Endodermal cell (in vitro differentiated cells): ENCODE measurements around the gene ABRAXAS1. TPM values are rescaled to one million over a fixed set of nuclear protein-coding genes. Genes with fewer than 3 reads are reported as not detected.
"Not testable (repeated sequence)": the region's sequence is repeated elsewhere in the genome, so short reads cannot be mapped to it uniquely, and the experiment has no call there.

Experiments used
- DNase-seq: peaks from one replicate; pipeline ENCODE4 v3.0.0-alpha.2; 2017
- H3K27ac ChIP-seq: 2 replicates; pipeline ENCODE4 v1.5.1; 2013; ENCODE audit warnings: mild to moderate bottlenecking, low read depth, low read length, moderate library complexity
- H3K27me3 ChIP-seq: 2 replicates; pipeline ENCODE4 v1.6.1; 2013; ENCODE audit warnings: mild to moderate bottlenecking, low read length, moderate library complexity; ENCODE audit not compliant: insufficient read depth, control insufficient read depth, poor library complexity, severe bottlenecking
- H3K36me3 ChIP-seq: 2 replicates; pipeline ENCODE4 v1.7.0; 2013; ENCODE audit warnings: mild to moderate bottlenecking, low read length, moderate library complexity; ENCODE audit not compliant: control insufficient read depth, insufficient read depth
- H3K4me1 ChIP-seq: one replicate; pipeline ENCODE4 v1.7.0; 2013; ENCODE audit warnings: low read length; ENCODE audit not compliant: control insufficient read depth, insufficient read depth
- H3K4me3 ChIP-seq: 2 replicates; pipeline ENCODE4 v1.5.1; 2013; ENCODE audit warnings: mild to moderate bottlenecking, low read length, moderate library complexity
- H3K9ac ChIP-seq: 2 replicates; pipeline ENCODE4 v1.6.1; 2013; ENCODE audit warnings: mild to moderate bottlenecking, low read length, moderate library complexity; ENCODE audit not compliant: poor library complexity, severe bottlenecking; ENCODE audit errors: extremely low read depth
- H3K9me3 ChIP-seq: 2 replicates; pipeline ENCODE4 v1.6.1; 2013; ENCODE audit warnings: mild to moderate bottlenecking, low read length, moderate library complexity; ENCODE audit not compliant: control insufficient read depth
- H3K27ac Mint-ChIP-seq: 2 replicates; pipeline ENCODE4 v1.8.0; 2020; ENCODE audit warnings: mixed read lengths
- H3K27me3 Mint-ChIP-seq: 2 replicates; pipeline ENCODE4 v1.8.0; 2021; ENCODE audit warnings: mild to moderate bottlenecking, mixed read lengths; ENCODE audit not compliant: insufficient read depth
- H3K36me3 Mint-ChIP-seq: 2 replicates; pipeline ENCODE4 v1.8.0; 2020; ENCODE audit warnings: low read depth, mixed read lengths
- H3K4me1 Mint-ChIP-seq: 2 replicates; pipeline ENCODE4 v1.8.0; 2020; ENCODE audit warnings: mixed read lengths
- H3K4me3 Mint-ChIP-seq: 2 replicates; pipeline ENCODE4 v1.8.0; 2020; ENCODE audit warnings: mild to moderate bottlenecking, moderate library complexity, mixed read lengths
- H3K9me3 Mint-ChIP-seq: 2 replicates; pipeline ENCODE4 v1.8.0; 2020; ENCODE audit warnings: mild to moderate bottlenecking, mixed read lengths
- WGBS, 2 experiments: methylation state at CpG; one replicate each; pipeline versions ENCODE4 v1.1.5 to v1.1.7; 2013; ENCODE audit warnings: missing lambda C conversion rate in 2 of 2, mixed read lengths in 1 of 2; ENCODE audit not compliant: insufficient coverage in 1 of 2, insufficient read length in 1 of 2; 5-methylcytosine and 5-hydroxymethylcytosine counted together
- total RNA-seq, 2 donors: library from RNA; stranded (reverse); fragmentation: NEBNext Ultra II Directional in 1 of 2; extraction: Animal tissue kit (Norgen Biotek cat#: 25700) in 1 of 2; gene quantifications; 2 replicates in 1 of 2; 3 replicates in 1 of 2; pipeline ENCODE4 v1.2.1, GENCODE V29; 2021
- TF ChIP-seq, protein P1 (sequence below): fragments of 200-600 bp; sonication (generic); conservative IDR thresholded peaks from 2 replicates; pipeline ENCODE4 v1.5.0; 2021; ENCODE audit warnings: antibody characterized with exemption, mild to moderate bottlenecking

ABRAXAS1 gene
- total RNA-seq, 2 donors from 2014 or later, result 26.0 to 26.6 TPM

DNA sequence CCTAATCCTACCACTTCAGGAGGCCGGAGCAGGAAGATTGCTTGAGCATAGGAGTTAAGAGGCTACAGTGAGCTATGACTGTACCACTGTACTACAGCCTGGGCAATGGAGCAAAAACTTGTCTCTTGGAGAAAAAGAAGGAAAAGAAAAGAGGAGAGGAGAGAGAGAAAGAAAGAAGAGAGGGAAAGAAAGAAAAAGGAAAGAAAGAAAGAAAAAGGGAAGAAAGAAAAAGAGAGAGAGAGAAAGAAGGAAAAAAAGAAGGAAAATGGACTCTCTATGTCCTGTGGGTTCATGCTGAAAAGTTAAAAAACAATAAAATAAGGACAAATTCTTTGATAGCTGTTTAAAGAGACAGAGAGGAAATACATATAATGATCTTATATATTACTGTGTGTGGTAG is 13.3 kb upstream of the ABRAXAS1 start:
- H3K27me3 ChIP-seq, result no peaks in the 10 kb centered on the region
- H3K4me3 ChIP-seq, result no peak overlapping the region
- H3K27ac ChIP-seq, result no peak overlapping the region
- no peaks in the 10 kb centered on the region for H3K27me3 Mint-ChIP-seq
- WGBS, 2 experiments, result 100% methylated on average over 1 of the region's 1 CpG; no CpG with 5 or more reads in 1 of the 2 experiments
- TF ChIP-seq, protein P1, sequence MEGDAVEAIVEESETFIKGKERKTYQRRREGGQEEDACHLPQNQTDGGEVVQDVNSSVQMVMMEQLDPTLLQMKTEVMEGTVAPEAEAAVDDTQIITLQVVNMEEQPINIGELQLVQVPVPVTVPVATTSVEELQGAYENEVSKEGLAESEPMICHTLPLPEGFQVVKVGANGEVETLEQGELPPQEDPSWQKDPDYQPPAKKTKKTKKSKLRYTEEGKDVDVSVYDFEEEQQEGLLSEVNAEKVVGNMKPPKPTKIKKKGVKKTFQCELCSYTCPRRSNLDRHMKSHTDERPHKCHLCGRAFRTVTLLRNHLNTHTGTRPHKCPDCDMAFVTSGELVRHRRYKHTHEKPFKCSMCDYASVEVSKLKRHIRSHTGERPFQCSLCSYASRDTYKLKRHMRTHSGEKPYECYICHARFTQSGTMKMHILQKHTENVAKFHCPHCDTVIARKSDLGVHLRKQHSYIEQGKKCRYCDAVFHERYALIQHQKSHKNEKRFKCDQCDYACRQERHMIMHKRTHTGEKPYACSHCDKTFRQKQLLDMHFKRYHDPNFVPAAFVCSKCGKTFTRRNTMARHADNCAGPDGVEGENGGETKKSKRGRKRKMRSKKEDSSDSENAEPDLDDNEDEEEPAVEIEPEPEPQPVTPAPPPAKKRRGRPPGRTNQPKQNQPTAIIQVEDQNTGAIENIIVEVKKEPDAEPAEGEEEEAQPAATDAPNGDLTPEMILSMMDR, result no peak
- no peaks in the 10 kb centered on the region for H3K4me1 ChIP-seq
- no peak overlapping the region for H3K27ac Mint-ChIP-seq
- DNase-seq, result no peak
- no peaks in the 10 kb centered on the region for H3K36me3 Mint-ChIP-seq
- peaks cover 4% of the 10 kb centered on the region for H3K4me1 Mint-ChIP-seq
- no peaks in the 10 kb centered on the region for H3K9me3 ChIP-seq
- H3K4me3 Mint-ChIP-seq, result no peak overlapping the region
- H3K9me3 Mint-ChIP-seq, result no peaks in the 10 kb centered on the region
- no peak overlapping the region for H3K9ac ChIP-seq
- H3K36me3 ChIP-seq, result no peaks in the 10 kb centered on the region

DNA sequence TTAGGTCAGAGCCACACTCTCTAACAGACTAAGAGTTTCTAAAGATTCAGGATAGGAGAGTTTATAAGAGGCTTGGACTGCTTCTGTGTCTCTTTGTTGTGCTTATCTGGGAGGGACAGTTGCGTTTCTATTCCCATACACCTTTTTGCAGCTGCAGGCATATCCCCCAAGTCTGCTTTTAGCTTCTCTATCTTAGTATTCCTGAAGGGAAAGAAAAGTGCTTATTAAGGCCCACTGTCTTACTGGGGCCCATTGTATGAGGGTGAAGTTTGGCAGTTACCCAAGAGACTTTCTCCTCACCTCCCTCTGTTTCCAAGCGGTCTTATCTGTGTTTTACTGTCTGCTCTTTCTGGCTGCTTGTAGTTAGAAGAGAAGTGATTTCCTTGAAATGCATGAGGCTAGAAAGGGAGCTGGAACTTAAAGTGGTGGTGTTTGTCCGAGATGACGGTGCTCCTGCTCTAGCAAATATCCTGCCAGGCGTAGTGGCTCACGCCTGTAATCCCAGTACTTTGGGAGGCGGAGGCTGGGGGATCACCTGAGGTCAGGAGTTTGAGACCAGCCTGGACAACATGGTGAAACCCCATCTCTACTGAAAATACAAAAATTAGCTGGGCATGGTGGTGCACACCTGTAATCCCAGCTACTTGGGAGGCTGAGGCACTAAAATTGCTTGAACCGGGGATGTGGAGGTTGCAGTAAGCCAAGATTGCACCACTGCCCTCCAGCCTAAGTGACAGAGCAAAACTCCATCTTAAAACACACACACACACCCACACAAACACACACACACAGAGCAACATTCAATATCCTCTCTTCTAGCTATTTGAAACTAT is 11.4 kb upstream of the ABRAXAS1 start:
- DNase-seq, H3K4me3 ChIP-seq, H3K4me1 ChIP-seq, H3K4me3 Mint-ChIP-seq, H3K27ac ChIP-seq, H3K36me3 ChIP-seq, H3K4me1 Mint-ChIP-seq, H3K9me3 Mint-ChIP-seq, H3K9me3 ChIP-seq, H3K9ac ChIP-seq, H3K27ac Mint-ChIP-seq, H3K36me3 Mint-ChIP-seq, H3K27me3 ChIP-seq, H3K27me3 Mint-ChIP-seq: not testable (repeated sequence)
- WGBS, 2 experiments, result 87 to 98% methylated on average over 4 to 7 of the region's 8 CpGs

DNA sequence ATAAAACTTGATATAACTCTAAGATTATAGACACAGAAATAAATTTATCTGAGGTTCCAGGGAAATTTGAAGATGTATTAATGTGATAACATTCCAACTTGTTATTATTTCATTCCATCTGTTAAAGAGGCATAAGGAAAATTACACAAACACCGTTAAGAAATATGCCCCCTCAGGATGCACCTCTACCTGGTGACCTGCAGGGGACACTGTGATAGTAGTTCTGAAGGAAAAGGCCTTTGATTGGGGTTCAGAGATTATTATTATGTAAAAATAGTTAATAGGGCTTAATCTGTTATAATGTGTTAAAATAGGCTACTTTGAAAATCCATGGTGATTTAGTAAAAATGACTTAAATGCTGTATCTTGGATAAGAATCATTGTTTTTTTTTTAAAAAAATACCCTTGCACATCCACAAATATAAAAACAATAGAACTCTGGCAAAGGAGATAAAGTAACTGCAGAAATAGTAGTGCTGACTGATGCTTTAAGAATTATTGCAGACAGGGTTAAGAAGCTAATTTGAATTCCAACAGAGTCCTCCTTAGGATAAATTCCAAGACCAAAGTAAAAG is 6.1 kb upstream of the ABRAXAS1 start:
- no peak overlapping the region for H3K27ac Mint-ChIP-seq
- no peaks in the 10 kb centered on the region for H3K36me3 ChIP-seq
- no peaks in the 10 kb centered on the region for H3K9me3 ChIP-seq
- H3K4me1 ChIP-seq, result no peaks in the 10 kb centered on the region
- no peak for DNase-seq
- TF ChIP-seq, protein P1, result peak; percentile 94
- 54% methylated on average over 1 of the region's 1 CpG; no CpG with 5 or more reads in 1 of the 2 experiments for WGBS, 2 experiments
- H3K9me3 Mint-ChIP-seq, result no peaks in the 10 kb centered on the region
- H3K27me3 ChIP-seq, result no peaks in the 10 kb centered on the region
- H3K4me1 Mint-ChIP-seq, result peaks cover under 1% of the 10 kb centered on the region
- H3K27me3 Mint-ChIP-seq, result no peaks in the 10 kb centered on the region
- H3K27ac ChIP-seq, result no peak overlapping the region
- no peaks in the 10 kb centered on the region for H3K36me3 Mint-ChIP-seq
- H3K4me3 ChIP-seq, result no peak overlapping the region
- H3K4me3 Mint-ChIP-seq, result no peak overlapping the region
- H3K9ac ChIP-seq, result no peak overlapping the region
